HG03520 (cell line): Measurements from ENCODE around the gene ZGRF1.
"Not testable (repeated sequence)": the region's sequence is repeated elsewhere in the genome, so short reads cannot be mapped to it uniquely, and the experiment has no call there.

Experiments used
- ATAC-seq: cut with Tn5 transposase; IDR thresholded peaks from one replicate; pipeline ENCODE4 v1.9.1; 2021; ENCODE audit warnings: mild to moderate bottlenecking, moderate library complexity; ENCODE audit not compliant: unreplicated experiment

ZGRF1 gene

GRCh38 chr4:112516471-112517066, 120.1 kb downstream of the ZGRF1 start:
- no peak for ATAC-seq

GRCh38 chr4:112516066-112516470, 120.6 kb downstream of the ZGRF1 start, which contains the start of gene NEUROG2:
TSS of gene NEUROG2 (minus strand) at chr4:112516180. CDS start at chr4:112515475, 705 bp downstream.
- no peak for ATAC-seq

- ATAC-seq: peak; percentile 42
These were observed 121.3 kb downstream of the ZGRF1 start for GRCh38 chr4:112515198-112516065.

GRCh38 chr4:112514647-112515197, 122.0 kb downstream of the ZGRF1 start:
- peak; percentile 5 for ATAC-seq

- ATAC-seq: no peak
These were observed 122.6 kb downstream of the ZGRF1 start for GRCh38 chr4:112513971-112514646.

- no peak for ATAC-seq
These were observed 124.9 kb downstream of the ZGRF1 start for GRCh38 chr4:112511803-112512118.

GRCh38 chr4:112511093-112511802, 125.5 kb downstream of the ZGRF1 start:
- no peak for ATAC-seq

GRCh38 chr4:112510291-112511092, 126.2 kb downstream of the ZGRF1 start:
- ATAC-seq: no peak

- no peak for ATAC-seq
These were observed 127.2 kb downstream of the ZGRF1 start for GRCh38 chr4:112509243-112510141.

- ATAC-seq: no peak
These were observed 128.4 kb downstream of the ZGRF1 start for GRCh38 chr4:112508356-112508755.

- ATAC-seq: no peak
These were observed 131.9 kb downstream of the ZGRF1 start for GRCh38 chr4:112504807-112505206.

- no peak for ATAC-seq
These were observed 133.8 kb downstream of the ZGRF1 start for GRCh38 chr4:112502871-112503270.

- no peak for ATAC-seq
These were observed 144.4 kb downstream of the ZGRF1 start for GRCh38 chr4:112492321-112492720.

- not testable (repeated sequence) for ATAC-seq
These were observed 145.9 kb downstream of the ZGRF1 start for GRCh38 chr4:112490808-112491207.
